Nephron (organoid): ENCODE data around the gene USF2.
"Not testable (repeated sequence)": the region's sequence is repeated elsewhere in the genome, so short reads cannot be mapped to it uniquely, and the experiment has no call there.

Source experiments
- H3K27ac Mint-ChIP-seq, 3 experiments: 2 replicates each; pipeline ENCODE4 v1.8.0; 2020; ENCODE audit warnings: mixed read lengths in 3 of 3, mild to moderate bottlenecking in 2 of 3, moderate library complexity in 1 of 3
- H3K27me3 Mint-ChIP-seq: 2 replicates; pipeline ENCODE4 v1.8.0; 2021; ENCODE audit warnings: low read depth, mild to moderate bottlenecking, moderate library complexity, mixed read lengths
- H3K36me3 Mint-ChIP-seq: 2 replicates; pipeline ENCODE4 v1.8.0; 2020; ENCODE audit warnings: low read depth, mixed read lengths
- H3K4me1 Mint-ChIP-seq: 2 replicates; pipeline ENCODE4 v1.8.0; 2020; ENCODE audit warnings: mixed read lengths
- H3K4me3 Mint-ChIP-seq, 3 experiments: 2 replicates each; pipeline ENCODE4 v1.8.0; 2020; ENCODE audit warnings: mild to moderate bottlenecking in 3 of 3, mixed read lengths in 3 of 3, moderate library complexity in 2 of 3
- H3K9me3 Mint-ChIP-seq: 2 replicates; pipeline ENCODE4 v1.8.0; 2020; ENCODE audit warnings: mixed read lengths
- TF ChIP-seq, protein P1 (sequence below), 3 experiments: fragments of 200-600 bp; sonication (generic); IDR thresholded peaks; one replicate each; pipeline ENCODE4 v1.5.0; 2021; ENCODE audit warnings: antibody characterized with exemption in 3 of 3; ENCODE audit not compliant: unreplicated experiment in 3 of 3

The USF2 gene

DNA sequence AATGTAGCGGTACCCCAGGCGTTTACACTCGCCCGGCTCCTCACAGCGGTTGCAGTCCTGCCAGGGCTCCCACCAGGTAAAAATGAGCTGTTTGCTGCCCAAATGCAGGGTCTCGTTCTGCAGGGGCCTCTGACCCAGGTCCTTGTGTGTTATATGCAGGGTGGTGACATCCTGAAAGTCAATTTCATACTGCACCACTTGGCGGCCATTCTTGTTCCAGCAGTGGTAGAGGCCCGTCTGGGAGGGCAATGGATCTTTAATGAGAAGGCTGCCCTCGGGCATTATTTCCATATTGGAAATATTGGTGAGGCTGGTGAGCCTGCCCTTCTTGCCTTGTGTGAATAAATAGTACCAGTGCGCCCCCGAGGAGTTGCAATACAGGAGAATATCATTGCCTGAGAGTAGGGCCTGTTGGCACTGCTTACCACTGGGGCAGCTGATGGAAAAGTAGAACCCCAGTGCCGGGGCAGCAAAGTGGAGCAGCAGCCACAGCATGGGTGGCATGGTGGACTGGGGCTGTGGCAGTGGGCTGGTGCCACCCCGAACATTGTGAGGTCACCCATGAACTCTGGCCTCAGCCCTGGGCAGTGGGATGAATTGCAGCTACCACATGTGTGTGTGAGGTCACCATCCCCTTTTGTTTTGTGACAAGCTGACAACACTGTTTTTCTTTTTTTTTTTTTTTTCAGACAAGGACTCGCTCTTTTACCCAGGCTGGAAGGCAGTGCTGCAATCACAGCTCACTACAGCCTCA, 40.4 kb upstream of the USF2 start, which contains the start of gene FAM187B:
Gene FAM187B, minus strand, starts transcription at position 563 of the 754 bp plus-strand sequence. Its CDS starts 59 bp downstream, at position 504.
- peaks cover 2% of the 10 kb centered on the region for H3K9me3 Mint-ChIP-seq
- H3K4me1 Mint-ChIP-seq = no peaks in the 10 kb centered on the region
- no peaks in the 10 kb centered on the region for H3K36me3 Mint-ChIP-seq
- peaks cover 19% of the 10 kb centered on the region for H3K27me3 Mint-ChIP-seq
- no peak within 1 kb of the TSS for H3K27ac Mint-ChIP-seq
- H3K4me3 Mint-ChIP-seq = no peak within 1 kb of the TSS
- TF ChIP-seq, protein P1, sequence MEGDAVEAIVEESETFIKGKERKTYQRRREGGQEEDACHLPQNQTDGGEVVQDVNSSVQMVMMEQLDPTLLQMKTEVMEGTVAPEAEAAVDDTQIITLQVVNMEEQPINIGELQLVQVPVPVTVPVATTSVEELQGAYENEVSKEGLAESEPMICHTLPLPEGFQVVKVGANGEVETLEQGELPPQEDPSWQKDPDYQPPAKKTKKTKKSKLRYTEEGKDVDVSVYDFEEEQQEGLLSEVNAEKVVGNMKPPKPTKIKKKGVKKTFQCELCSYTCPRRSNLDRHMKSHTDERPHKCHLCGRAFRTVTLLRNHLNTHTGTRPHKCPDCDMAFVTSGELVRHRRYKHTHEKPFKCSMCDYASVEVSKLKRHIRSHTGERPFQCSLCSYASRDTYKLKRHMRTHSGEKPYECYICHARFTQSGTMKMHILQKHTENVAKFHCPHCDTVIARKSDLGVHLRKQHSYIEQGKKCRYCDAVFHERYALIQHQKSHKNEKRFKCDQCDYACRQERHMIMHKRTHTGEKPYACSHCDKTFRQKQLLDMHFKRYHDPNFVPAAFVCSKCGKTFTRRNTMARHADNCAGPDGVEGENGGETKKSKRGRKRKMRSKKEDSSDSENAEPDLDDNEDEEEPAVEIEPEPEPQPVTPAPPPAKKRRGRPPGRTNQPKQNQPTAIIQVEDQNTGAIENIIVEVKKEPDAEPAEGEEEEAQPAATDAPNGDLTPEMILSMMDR (IDR thresholded peaks at IDR 0.05; ENCODE audit: unreplicated experiment in 3 of 3) = no peak

GRCh38 chr19:35229601-35230000, 39.2 kb upstream of the USF2 start:
- no peak overlapping the region for H3K27ac Mint-ChIP-seq
- peaks cover 19% of the 10 kb centered on the region for H3K27me3 Mint-ChIP-seq
- TF ChIP-seq, protein P1 (IDR thresholded peaks at IDR 0.05; ENCODE audit: unreplicated experiment in 3 of 3) = no peak
- H3K4me3 Mint-ChIP-seq = no peak overlapping the region
- peaks cover 2% of the 10 kb centered on the region for H3K9me3 Mint-ChIP-seq
- H3K36me3 Mint-ChIP-seq = no peaks in the 10 kb centered on the region
- H3K4me1 Mint-ChIP-seq = no peaks in the 10 kb centered on the region

DNA sequence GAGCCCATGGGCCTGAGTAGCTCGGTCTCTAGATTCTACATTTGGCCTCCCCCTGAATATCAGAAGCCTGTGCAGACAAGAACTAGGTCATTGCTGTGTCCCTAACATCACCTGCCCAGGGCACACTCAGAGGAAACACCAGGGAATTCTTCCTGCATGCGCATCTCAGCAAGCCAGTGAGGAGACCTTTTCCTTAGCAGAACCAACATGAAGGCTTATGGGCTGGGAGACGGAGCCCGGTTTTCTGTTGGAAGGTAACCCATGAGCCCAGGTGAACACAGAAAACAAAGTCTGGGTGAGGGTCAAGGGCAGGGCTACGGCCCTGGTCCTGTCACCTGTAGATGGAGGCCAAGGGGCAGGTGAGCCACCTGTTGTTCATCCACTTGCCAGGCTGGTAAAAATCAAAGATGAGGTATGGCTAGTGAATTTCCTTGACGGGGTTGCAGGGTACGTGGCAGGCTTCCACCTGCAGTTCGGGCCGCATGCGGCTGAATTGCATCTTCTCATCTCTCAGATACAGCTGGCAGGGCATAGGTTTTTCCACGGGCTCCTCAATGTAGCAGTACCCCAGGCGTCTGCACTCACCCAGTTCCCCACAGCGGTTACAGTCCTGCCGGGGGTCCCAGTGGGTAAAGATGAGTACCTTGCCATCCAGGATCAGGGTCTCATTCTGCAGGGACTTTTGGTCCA, 36.7 kb upstream of the USF2 start:
- H3K36me3 Mint-ChIP-seq = no peaks in the 10 kb centered on the region

GRCh38 chr19:35232912-35233311, 35.9 kb upstream of the USF2 start:
- H3K4me1 Mint-ChIP-seq = no peaks in the 10 kb centered on the region
- H3K9me3 Mint-ChIP-seq = peaks cover 9% of the 10 kb centered on the region
- H3K27ac Mint-ChIP-seq = no peak overlapping the region
- H3K27me3 Mint-ChIP-seq = peaks cover 11% of the 10 kb centered on the region
- TF ChIP-seq, protein P1 (IDR thresholded peaks at IDR 0.05; ENCODE audit: unreplicated experiment in 3 of 3) = no peak
- no peaks in the 10 kb centered on the region for H3K36me3 Mint-ChIP-seq
- H3K4me3 Mint-ChIP-seq = no peak overlapping the region

More for the DNA sequence above, 36.7 kb upstream of the USF2 start:
- TF ChIP-seq, protein P1 (IDR thresholded peaks at IDR 0.05; ENCODE audit: unreplicated experiment in 3 of 3) = no peak
- Mint-ChIP-seq H3K27me3 (peaks cover 14% of the 10 kb centered on the region), H3K27ac (no peak overlapping the region), H3K4me3 (no peak overlapping the region), H3K4me1 (no peaks in the 10 kb centered on the region), H3K9me3 (peaks cover 6% of the 10 kb centered on the region)

GRCh38 chr19:35236638-35237400, 31.9 kb upstream of the USF2 start:
- no peak overlapping the region for H3K4me3 Mint-ChIP-seq
- H3K27ac Mint-ChIP-seq = no peak overlapping the region
- peaks cover 11% of the 10 kb centered on the region for H3K27me3 Mint-ChIP-seq
- peaks cover 23% of the 10 kb centered on the region for H3K9me3 Mint-ChIP-seq
- TF ChIP-seq, protein P1 (IDR thresholded peaks at IDR 0.05; ENCODE audit: unreplicated experiment in 3 of 3) = no peak
- H3K4me1 Mint-ChIP-seq = no peaks in the 10 kb centered on the region
- H3K36me3 Mint-ChIP-seq = no peaks in the 10 kb centered on the region

- not testable (repeated sequence) for H3K4me1 Mint-ChIP-seq, H3K27ac Mint-ChIP-seq, H3K36me3 Mint-ChIP-seq, H3K4me3 Mint-ChIP-seq
- peaks cover 35% of the 10 kb centered on the region for H3K9me3 Mint-ChIP-seq
- peaks cover 28% of the 10 kb centered on the region for H3K27me3 Mint-ChIP-seq
Observed at GRCh38 chr19:35239597-35239996, 29.2 kb upstream of the USF2 start.
